HepG2 (cell line): ENCODE data around the gene BICDL2. TPM values are rescaled to one million over a fixed set of nuclear protein-coding genes. Genes with fewer than 3 reads are reported as not detected.

Source experiments
- ATAC-seq: fragments of 200-7000 bp; cut with Tn5 transposase; 3 replicates; pipeline ENCODE4 v1.9.1; 2020; ENCODE audit warnings: mild to moderate bottlenecking, moderate library complexity
- BruUV-seq: library from RNA; stranded (reverse); fragments of 400-500 nt; replicated peaks from 2 replicates; lab custom pipeline; 2021; lab: Mats Ljungman, UMichigan
- CTCF ChIA-PET: fragments of 300-600 bp; formaldehyde crosslinking; extraction: SDS; loops from one replicate; lab custom pipeline; 2021; ENCODE audit warnings: low total read pairs, inconsistent platforms, low intra/inter-chr PET ratio; lab: Yijun Ruan, JAX
- POLR2A ChIA-PET: fragments of 350-600 bp; sonication (Branson Sonifier 250); formaldehyde crosslinking; loops from one replicate; lab custom pipeline; 2020; ENCODE audit warnings: antibody characterized with exemption, inconsistent platforms; lab: Yijun Ruan, JAX
- DNase-seq: peaks from one replicate; pipeline ENCODE4 v3.0.0-alpha.2; 2015; ENCODE audit warnings: low spot score
- FAIRE-seq: peaks from 3 replicates; lab custom pipeline; 2011; peaks lifted over from hg19 to GRCh38; lab: Jason Lieb, UNC
- H2AFZ ChIP-seq: one replicate; pipeline ENCODE4 v1.6.1; 2011; ENCODE audit warnings: low read length, inconsistent platforms
- H3K27ac ChIP-seq: fragments of 300-600 bp; 3 replicates; pipeline ENCODE4 v1.8.0; 2011; ENCODE audit warnings: mixed run types, mild to moderate bottlenecking, mixed read lengths, low read length, inconsistent platforms; ENCODE audit not compliant: insufficient read depth; ENCODE audit errors: extremely low read length
- H3K27me3 ChIP-seq, 2 experiments: fragments of 200-600 bp in 1 of 2; 2 replicates in 1 of 2; 3 replicates in 1 of 2; pipeline versions ENCODE4 v1.6.0 to v1.8.0; 2011; ENCODE audit warnings: low read length in 2 of 2, mild to moderate bottlenecking in 2 of 2, moderate library complexity in 2 of 2, inconsistent platforms in 1 of 2; ENCODE audit not compliant: insufficient read depth in 2 of 2, control insufficient read depth in 1 of 2
- H3K36me3 ChIP-seq, 2 experiments: fragments of 200-600 bp in 1 of 2; replicated peaks in 1 of 2; 2 replicates in 1 of 2; 3 replicates in 1 of 2; pipeline versions ENCODE4 v1.5.1 to v1.8.0; 2011; ENCODE audit warnings: low read length in 2 of 2, inconsistent platforms in 1 of 2; ENCODE audit not compliant: insufficient read depth in 2 of 2, control insufficient read depth in 1 of 2
- H3K4me1 ChIP-seq: 2 replicates; pipeline ENCODE4 v1.5.1; 2012; ENCODE audit warnings: low read length, inconsistent platforms; ENCODE audit not compliant: insufficient read depth
- H3K4me2 ChIP-seq: 2 replicates; pipeline ENCODE4 v1.6.0; 2011; ENCODE audit warnings: low read depth, low read length, inconsistent platforms
- H3K4me3 ChIP-seq, 3 experiments: fragments of 200-600 bp in 1 of 3; sonication (generic), shearing (Covaris generic) in 1 of 3; replicated peaks in 1 of 3; 2 replicates each; pipeline ENCODE4 v1.5.1; 2011 to 2016; ENCODE audit warnings: low read length in 3 of 3, inconsistent platforms in 2 of 3, low read depth in 2 of 3, mild to moderate bottlenecking in 2 of 3, control low read depth in 1 of 3, mixed read lengths in 1 of 3; ENCODE audit not compliant: insufficient read depth in 1 of 3
- H3K79me2 ChIP-seq: one replicate; pipeline ENCODE4 v1.6.1; 2011; ENCODE audit warnings: low read length, inconsistent platforms; ENCODE audit not compliant: insufficient read depth
- H3K9ac ChIP-seq: 2 replicates; pipeline ENCODE4 v1.6.0; 2011; ENCODE audit warnings: mild to moderate bottlenecking, low read depth, low read length, inconsistent platforms; ENCODE audit not compliant: insufficient read depth
- H3K9me3 ChIP-seq: 2 replicates; pipeline ENCODE4 v1.5.1; 2012; ENCODE audit warnings: mild to moderate bottlenecking, low read length
- H4K20me1 ChIP-seq: 2 replicates; pipeline ENCODE4 v1.6.0; 2011; ENCODE audit warnings: inconsistent platforms, mild to moderate bottlenecking, low read length, moderate library complexity; ENCODE audit not compliant: insufficient read depth
- ARHGAP35 ChIP-seq: sonication (generic); formaldehyde crosslinking; IDR thresholded peaks from 2 replicates; pipeline ENCODE4 v1.9.0; 2022; ENCODE audit warnings: mild to moderate bottlenecking, inconsistent platforms, moderate library complexity, missing genetic modification reagents, borderline replicate concordance
- ZNF3 ChIP-seq: IDR thresholded peaks from 2 replicates; pipeline ENCODE4 v1.7.0; 2017; ENCODE audit warnings: inconsistent platforms
- ZNF747 ChIP-seq: sonication (generic); formaldehyde crosslinking; IDR thresholded peaks from 2 replicates; pipeline ENCODE4 v1.8.1; 2023; ENCODE audit warnings: missing genetic modification reagents, mild to moderate bottlenecking, borderline replicate concordance
- ZNF75D ChIP-seq: sonication (generic); formaldehyde crosslinking; IDR thresholded peaks from 2 replicates; pipeline ENCODE4 v1.8.1; 2023; ENCODE audit warnings: missing genetic modification reagents, mild to moderate bottlenecking, borderline replicate concordance
- WGBS: methylation state at CpG from one replicate; pipeline ENCODE4 v1.1.6; 2017; ENCODE audit warnings: low lambda C conversion rate; 5-methylcytosine and 5-hydroxymethylcytosine counted together
- in situ Hi-C: cut with HindIII; loops from 2 replicates; pipeline ENCODE4 v1.10.0; 2017; ENCODE audit warnings: low pct_unique_long_range_greater_than_20kb; ENCODE audit not compliant: extremely low pct_ligation_motif_present
- intact Hi-C: fragments of 100-400 bp; cut with micrococcal nuclease; formaldehyde crosslinking; loops from one replicate; pipeline ENCODE4 v1.10.0; 2022; ENCODE audit not compliant: unreplicated experiment
- polyA plus RNA-seq, 8 experiments: library from polyadenylated mRNA; depleted of rRNA in 3 of 8; stranded (reverse) in 7 of 8; unstranded in 1 of 8; fragments of >200 nt; fragmentation: Illumina TruSeq in 4 of 8; extraction: Trizol in 4 of 8; gene quantifications; 2 replicates each; pipeline versions ENCODE4 v1.2.1 to v1.2.3, GENCODE V29; 2011 to 2016; ENCODE audit warnings: low read depth in 4 of 8, missing spikeins in 1 of 8, mixed read lengths in 1 of 8; ENCODE audit not compliant: insufficient read depth in 1 of 8
- total RNA-seq, 5 experiments: library from RNA; depleted of rRNA; stranded (reverse); fragments of >200 nt; fragmentation: Illumina TruSeq; extraction: Trizol; gene quantifications; 2 replicates each; pipeline ENCODE4 v1.2.3, GENCODE V29; 2016; ENCODE audit warnings: low read depth in 1 of 5
- TF ChIP-seq, protein P1 (sequence below): sonication (generic); formaldehyde crosslinking; IDR thresholded peaks from 2 replicates; pipeline ENCODE4 v1.4.0; 2020; ENCODE audit warnings: mild to moderate bottlenecking, missing genetic modification reagents
- TF ChIP-seq, protein P2 (sequence below): sonication (generic); formaldehyde crosslinking; IDR thresholded peaks from 2 replicates; pipeline ENCODE4 v1.8.0; 2022; ENCODE audit warnings: mild to moderate bottlenecking, missing genetic modification reagents; ENCODE audit not compliant: insufficient replicate concordance
- TF ChIP-seq, protein P3 (sequence below): sonication (generic); formaldehyde crosslinking; IDR thresholded peaks from 2 replicates; pipeline ENCODE4 v1.8.1; 2023; ENCODE audit warnings: mild to moderate bottlenecking, missing genetic modification reagents

BICDL2 gene
- total and polyA plus RNA-seq, 2 of the 13 experiments (the other 11 are each of a cell fraction or from before 2014, with no cell fraction given), result 0.12 TPM; not detected in 1

DNA sequence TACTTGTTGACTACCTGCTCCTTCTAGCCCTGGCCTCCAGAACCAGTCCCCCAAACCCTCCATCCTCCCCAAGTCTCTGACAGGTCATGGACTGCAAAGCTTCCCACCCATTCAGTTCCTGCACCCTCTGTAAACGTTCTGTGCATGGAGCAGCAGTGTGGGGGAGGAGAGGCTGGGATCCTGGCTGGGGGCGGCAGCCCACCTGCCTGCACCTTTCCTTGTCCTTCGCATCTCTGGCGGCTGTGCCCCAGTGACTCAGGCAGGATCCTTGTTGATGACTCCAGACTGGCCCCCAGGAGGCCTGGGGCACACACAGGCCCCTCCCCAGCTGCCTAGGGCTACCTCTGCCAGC, 54.9 kb downstream of the BICDL2 start:
- in situ Hi-C loops (no loop called here), intact Hi-C loops (loop anchor here (2.0 kb wide), 1 partner anchor 17 kb away; the partner anchor contains the start of gene KREMEN2)
- TF ChIP-seq, protein P1, sequence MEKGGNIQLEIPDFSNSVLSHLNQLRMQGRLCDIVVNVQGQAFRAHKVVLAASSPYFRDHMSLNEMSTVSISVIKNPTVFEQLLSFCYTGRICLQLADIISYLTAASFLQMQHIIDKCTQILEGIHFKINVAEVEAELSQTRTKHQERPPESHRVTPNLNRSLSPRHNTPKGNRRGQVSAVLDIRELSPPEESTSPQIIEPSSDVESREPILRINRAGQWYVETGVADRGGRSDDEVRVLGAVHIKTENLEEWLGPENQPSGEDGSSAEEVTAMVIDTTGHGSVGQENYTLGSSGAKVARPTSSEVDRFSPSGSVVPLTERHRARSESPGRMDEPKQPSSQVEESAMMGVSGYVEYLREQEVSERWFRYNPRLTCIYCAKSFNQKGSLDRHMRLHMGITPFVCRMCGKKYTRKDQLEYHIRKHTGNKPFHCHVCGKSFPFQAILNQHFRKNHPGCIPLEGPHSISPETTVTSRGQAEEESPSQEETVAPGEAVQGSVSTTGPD, result no peak
- TF ChIP-seq, protein P2, sequence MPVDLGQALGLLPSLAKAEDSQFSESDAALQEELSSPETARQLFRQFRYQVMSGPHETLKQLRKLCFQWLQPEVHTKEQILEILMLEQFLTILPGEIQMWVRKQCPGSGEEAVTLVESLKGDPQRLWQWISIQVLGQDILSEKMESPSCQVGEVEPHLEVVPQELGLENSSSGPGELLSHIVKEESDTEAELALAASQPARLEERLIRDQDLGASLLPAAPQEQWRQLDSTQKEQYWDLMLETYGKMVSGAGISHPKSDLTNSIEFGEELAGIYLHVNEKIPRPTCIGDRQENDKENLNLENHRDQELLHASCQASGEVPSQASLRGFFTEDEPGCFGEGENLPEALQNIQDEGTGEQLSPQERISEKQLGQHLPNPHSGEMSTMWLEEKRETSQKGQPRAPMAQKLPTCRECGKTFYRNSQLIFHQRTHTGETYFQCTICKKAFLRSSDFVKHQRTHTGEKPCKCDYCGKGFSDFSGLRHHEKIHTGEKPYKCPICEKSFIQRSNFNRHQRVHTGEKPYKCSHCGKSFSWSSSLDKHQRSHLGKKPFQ, result peak; percentile 7
- TF ChIP-seq ZNF747 (no peak), ZNF3 (CRISPR knock-in tag) (no peak), ARHGAP35 (0 out of 2 replicates have a peak, but pooled peaks have one; percentile 8), ZNF75D (CRISPR knock-in tag) (0 out of 2 replicates have a peak, but pooled peaks have one; percentile 28)
- TF ChIP-seq, protein P3, sequence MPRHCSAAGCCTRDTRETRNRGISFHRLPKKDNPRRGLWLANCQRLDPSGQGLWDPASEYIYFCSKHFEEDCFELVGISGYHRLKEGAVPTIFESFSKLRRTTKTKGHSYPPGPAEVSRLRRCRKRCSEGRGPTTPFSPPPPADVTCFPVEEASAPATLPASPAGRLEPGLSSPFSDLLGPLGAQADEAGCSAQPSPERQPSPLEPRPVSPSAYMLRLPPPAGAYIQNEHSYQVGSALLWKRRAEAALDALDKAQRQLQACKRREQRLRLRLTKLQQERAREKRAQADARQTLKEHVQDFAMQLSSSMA (CRISPR knock-in tag), result peak; percentile 59; the same call in 1 of the 2 replicates
- ATAC-seq, result no peak
- POLR2A ChIA-PET, result interaction anchor here (1.2 to 3.9 kb wide), 7 partner anchors 10 to 153 kb away, joined by 8 to 48 read pairs (median 11); partner anchors contain the start of genes HCFC1R1, KREMEN2, PAQR4 and THOC6
- H3K27me3 ChIP-seq, result peaks cover 8 to 25% of the 10 kb centered on the region in 2 experiments; a peak in 4 of 5 replicates
- H3K9me3 ChIP-seq, result no peaks in the 10 kb centered on the region
- no peak overlapping the region for H2AFZ ChIP-seq
- WGBS, result 20% methylated on average over 4 of the region's 4 CpGs
- no TSS peak for BruUV-seq
- no peaks in the 10 kb centered on the region for H3K36me3 ChIP-seq
- peak overlapping the region; percentile 96 for H3K4me2 ChIP-seq
- FAIRE-seq, result no peak
- DNase-seq, result no peak
- H4K20me1 ChIP-seq, result no peaks in the 10 kb centered on the region
- peak overlapping the region; percentile 94 for H3K9ac ChIP-seq
- H3K4me1 ChIP-seq, result peaks cover 26% of the 10 kb centered on the region
- H3K27ac ChIP-seq, result peak overlapping the region; percentile 87
- peaks cover 8% of the 10 kb centered on the region for H3K79me2 ChIP-seq
- CTCF ChIA-PET, result no interaction called here
- peak overlapping the region; percentile 86 to 95 (median 88); a peak in 5 of 6 replicates for H3K4me3 ChIP-seq
